Effector memory CD8-positive, alpha-beta T cell (primary cell): ENCODE results near the gene RGL4.

Experiments used
- ATAC-seq: fragments of 150-1000 bp; cut with Tn5 transposase; replicated peaks from 2 replicates; pipeline ENCODE4 v1.10.0; 2021; ENCODE audit warnings: mild to moderate bottlenecking, moderate library complexity
- DNase-seq, 3 experiments: peaks; one replicate each; pipeline ENCODE4 v3.0.0; 2021
- H3K27ac Mint-ChIP-seq, 2 donors: one replicate each; pipeline ENCODE4 v1.8.0; 2022; ENCODE audit warnings: mild to moderate bottlenecking in 2 of 2, mixed read lengths in 2 of 2, moderate library complexity in 2 of 2
- H3K27me3 Mint-ChIP-seq, 2 donors: one replicate each; pipeline ENCODE4 v1.8.0; 2022; ENCODE audit warnings: mixed read lengths in 2 of 2
- H3K36me3 Mint-ChIP-seq: one replicate; pipeline ENCODE4 v1.8.0; 2022; ENCODE audit warnings: mild to moderate bottlenecking, moderate library complexity, mixed read lengths; ENCODE audit not compliant: insufficient read depth
- H3K4me1 Mint-ChIP-seq, 2 donors: one replicate each; pipeline ENCODE4 v1.8.0; 2022; ENCODE audit warnings: low read depth in 2 of 2, mixed read lengths in 2 of 2
- H3K4me3 Mint-ChIP-seq, 2 donors: one replicate each; pipeline ENCODE4 v1.8.0; 2022; ENCODE audit warnings: mild to moderate bottlenecking in 2 of 2, mixed read lengths in 2 of 2, moderate library complexity in 2 of 2
- H3K9me3 Mint-ChIP-seq, 2 donors: one replicate each; pipeline ENCODE4 v1.8.0; 2022; ENCODE audit warnings: mixed read lengths in 2 of 2

RGL4 gene

GRCh38 chr22:23745791-23746190 lies 55.0 kb downstream of the RGL4 start:
- DNase-seq = no peak
- H3K27ac Mint-ChIP-seq = peak overlapping the region in 1 of 2 donors; percentile 25
- no peaks in the 10 kb centered on the region for H3K27me3 Mint-ChIP-seq
- no peaks in the 10 kb centered on the region for H3K9me3 Mint-ChIP-seq
- peaks cover 22% of the 10 kb centered on the region for H3K36me3 Mint-ChIP-seq
- ATAC-seq = no peak
- H3K4me1 Mint-ChIP-seq = peaks cover 13% of the 10 kb centered on the region in 2 donors
- no peak overlapping the region for H3K4me3 Mint-ChIP-seq
